CD4-positive, alpha-beta T cell (primary cell): ENCODE results near the gene GRM5. TPM values are rescaled to one million over a fixed set of nuclear protein-coding genes. Genes with fewer than 3 reads are reported as not detected.
"Not testable (repeated sequence)": the region's sequence is repeated elsewhere in the genome, so short reads cannot be mapped to it uniquely, and the experiment has no call there.

Experiments used
- ATAC-seq: fragments of 200-7000 bp; cut with Tn5 transposase; one replicate; pipeline ENCODE4 v1.10.0; 2022; ENCODE audit warnings: mild to moderate bottlenecking; ENCODE audit not compliant: poor library complexity
- CTCF ChIA-PET: fragments of 350-600 bp; sonication (Branson Sonifier 250); formaldehyde crosslinking; loops from one replicate; lab custom pipeline; 2021; ENCODE audit warnings: antibody characterized with exemption, inconsistent platforms; lab: Charles Lee
- POLR2A ChIA-PET: fragments of 350-600 bp; sonication (Branson Sonifier 250); formaldehyde crosslinking; loops from one replicate; lab custom pipeline; 2021; ENCODE audit warnings: antibody characterized with exemption, inconsistent platforms; lab: Charles Lee
- DNase-seq, 14 experiments: peaks; one replicate each; pipeline ENCODE4 v3.0.0-alpha.2; 2013 to 2020; ENCODE audit warnings: mixed read lengths in 2 of 14
- H3K27ac ChIP-seq, 2 donors: one replicate each; pipeline versions ENCODE4 v1.5.1 to v1.7.0; 2013; ENCODE audit warnings: low read length in 2 of 2, low read depth in 1 of 2, mild to moderate bottlenecking in 1 of 2
- H3K27me3 ChIP-seq, 2 experiments: 1 replicate in 1 of 2; 2 replicates in 1 of 2; pipeline versions ENCODE4 v1.6.1 to v1.7.0; 2013; ENCODE audit warnings: low read length in 2 of 2, control low read depth in 1 of 2, mild to moderate bottlenecking in 1 of 2, moderate library complexity in 1 of 2; ENCODE audit not compliant: insufficient read depth in 2 of 2, control insufficient read depth in 1 of 2
- H3K36me3 ChIP-seq: one replicate; pipeline ENCODE4 v1.6.1; 2013; ENCODE audit warnings: low read length, control low read depth; ENCODE audit not compliant: insufficient read depth
- H3K4me1 ChIP-seq: one replicate; pipeline ENCODE4 v1.6.1; 2013; ENCODE audit warnings: low read length, control low read depth; ENCODE audit not compliant: insufficient read depth
- H3K4me3 ChIP-seq: one replicate; pipeline ENCODE4 v1.5.1; 2013; ENCODE audit warnings: mild to moderate bottlenecking, low read length, moderate library complexity
- H3K9me3 ChIP-seq, 2 experiments: 1 replicate in 1 of 2; 2 replicates in 1 of 2; pipeline versions ENCODE4 v1.6.1 to v1.7.0; 2013; ENCODE audit warnings: low read length in 2 of 2, mild to moderate bottlenecking in 2 of 2, control low read depth in 1 of 2, moderate library complexity in 1 of 2; ENCODE audit not compliant: control insufficient read depth in 1 of 2, insufficient read depth in 1 of 2
- H3K27ac Mint-ChIP-seq: one replicate; pipeline ENCODE4 v1.8.0; 2020; ENCODE audit warnings: mixed read lengths
- H3K27me3 Mint-ChIP-seq: one replicate; pipeline ENCODE4 v1.8.0; 2021; ENCODE audit warnings: mixed read lengths
- H3K36me3 Mint-ChIP-seq: one replicate; pipeline ENCODE4 v1.8.0; 2021; ENCODE audit warnings: low read depth, mixed read lengths
- H3K4me1 Mint-ChIP-seq: one replicate; pipeline ENCODE4 v1.8.0; 2021; ENCODE audit warnings: low read depth, mixed read lengths
- H3K4me3 Mint-ChIP-seq: one replicate; pipeline ENCODE4 v1.8.0; 2020; ENCODE audit warnings: mild to moderate bottlenecking, mixed read lengths
- H3K9me3 Mint-ChIP-seq: one replicate; pipeline ENCODE4 v1.8.0; 2020; ENCODE audit warnings: mixed read lengths
- intact Hi-C, 2 experiments: fragments of 100-400 bp; cut with DNase I in 1 of 2; cut with micrococcal nuclease in 1 of 2; formaldehyde crosslinking; loops; one replicate each; pipeline versions ENCODE4 v1.15.1 to v1.9.0; 2023 to 2025; cut with DNase I, micrococcal nuclease
- total RNA-seq, 174 experiments: library from RNA in 2 of 174; stranded (reverse) in 2 of 174; gene quantifications; one replicate each; pipeline ENCODE4 v1.2.3 and lab custom pipeline; 2021 to 2026
- TF ChIP-seq, protein P1 (sequence below): fragments of 200-600 bp; IDR thresholded peaks from one replicate; pipeline ENCODE4 v1.8.0; 2022; ENCODE audit warnings: antibody characterized with exemption, mild to moderate bottlenecking

GRM5 gene
- total RNA-seq, 2 experiments from 2014 or later: not detected

DNA sequence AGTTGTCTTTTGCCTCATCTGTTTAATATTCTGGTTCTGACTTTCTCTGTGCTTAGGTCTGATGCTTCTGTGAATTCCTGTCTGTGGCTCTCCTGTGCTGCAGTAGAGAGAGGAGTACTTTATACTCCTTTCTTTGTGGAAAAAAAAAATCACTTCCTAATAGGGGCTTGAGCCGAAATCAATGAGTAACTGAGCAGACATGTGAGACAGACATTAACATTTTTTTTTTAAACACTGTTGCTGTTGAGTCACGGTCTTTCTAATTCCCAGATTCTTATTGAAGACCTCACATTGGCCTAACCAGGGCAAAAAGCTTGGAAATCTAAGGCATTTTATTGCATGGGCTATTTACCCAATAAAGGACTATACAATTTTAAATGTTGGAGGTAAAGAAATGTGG lies 86.1 kb downstream of the GRM5 start:
- Mint-ChIP-seq H3K36me3 (no peaks in the 10 kb centered on the region), H3K4me3 (no peak overlapping the region), H3K9me3 (no peaks in the 10 kb centered on the region), H3K27me3 (no peaks in the 10 kb centered on the region), H3K27ac (no peak overlapping the region), H3K4me1 (no peaks in the 10 kb centered on the region)
- POLR2A ChIA-PET: no interaction called here
- intact Hi-C loops: no loop called here
- no peak overlapping the region for H3K27ac ChIP-seq
- TF ChIP-seq, protein P1, sequence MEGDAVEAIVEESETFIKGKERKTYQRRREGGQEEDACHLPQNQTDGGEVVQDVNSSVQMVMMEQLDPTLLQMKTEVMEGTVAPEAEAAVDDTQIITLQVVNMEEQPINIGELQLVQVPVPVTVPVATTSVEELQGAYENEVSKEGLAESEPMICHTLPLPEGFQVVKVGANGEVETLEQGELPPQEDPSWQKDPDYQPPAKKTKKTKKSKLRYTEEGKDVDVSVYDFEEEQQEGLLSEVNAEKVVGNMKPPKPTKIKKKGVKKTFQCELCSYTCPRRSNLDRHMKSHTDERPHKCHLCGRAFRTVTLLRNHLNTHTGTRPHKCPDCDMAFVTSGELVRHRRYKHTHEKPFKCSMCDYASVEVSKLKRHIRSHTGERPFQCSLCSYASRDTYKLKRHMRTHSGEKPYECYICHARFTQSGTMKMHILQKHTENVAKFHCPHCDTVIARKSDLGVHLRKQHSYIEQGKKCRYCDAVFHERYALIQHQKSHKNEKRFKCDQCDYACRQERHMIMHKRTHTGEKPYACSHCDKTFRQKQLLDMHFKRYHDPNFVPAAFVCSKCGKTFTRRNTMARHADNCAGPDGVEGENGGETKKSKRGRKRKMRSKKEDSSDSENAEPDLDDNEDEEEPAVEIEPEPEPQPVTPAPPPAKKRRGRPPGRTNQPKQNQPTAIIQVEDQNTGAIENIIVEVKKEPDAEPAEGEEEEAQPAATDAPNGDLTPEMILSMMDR: no peak
- no peaks in the 10 kb centered on the region for H3K27me3 ChIP-seq
- no peaks in the 10 kb centered on the region for H3K9me3 ChIP-seq
- H3K4me1 ChIP-seq: no peaks in the 10 kb centered on the region
- DNase-seq (no peak), ATAC-seq (no peak)
- H3K36me3 ChIP-seq: no peaks in the 10 kb centered on the region
- CTCF ChIA-PET: no interaction called here
- no peak overlapping the region for H3K4me3 ChIP-seq

DNA sequence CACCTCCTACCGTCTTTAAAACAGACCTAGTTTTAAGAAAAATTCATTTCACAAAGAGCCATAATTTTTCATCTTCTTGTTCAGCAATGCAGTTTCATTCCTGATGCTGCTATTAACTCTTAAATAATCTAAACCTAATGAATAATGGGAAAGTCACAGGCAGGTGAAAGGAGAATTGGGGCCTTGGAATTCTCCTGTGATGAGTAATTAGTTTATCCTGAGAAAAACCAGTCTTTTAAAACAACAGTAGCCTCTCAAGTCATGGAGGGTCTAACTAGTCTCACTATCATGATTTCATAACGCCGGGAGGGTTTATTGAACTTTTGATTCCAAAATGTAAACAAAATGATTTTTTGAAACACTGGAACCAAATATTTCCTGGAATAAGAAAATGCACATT lies 86.8 kb downstream of the GRM5 start:
- H3K27ac Mint-ChIP-seq, POLR2A ChIA-PET, H3K27ac ChIP-seq, H3K4me3 ChIP-seq, H3K9me3 ChIP-seq, H3K4me1 Mint-ChIP-seq, intact Hi-C loops, H3K4me3 Mint-ChIP-seq, H3K9me3 Mint-ChIP-seq, DNase-seq, H3K36me3 ChIP-seq, CTCF ChIA-PET, H3K36me3 Mint-ChIP-seq, H3K27me3 ChIP-seq, H3K4me1 ChIP-seq, H3K27me3 Mint-ChIP-seq, ATAC-seq: not testable (repeated sequence)

DNA sequence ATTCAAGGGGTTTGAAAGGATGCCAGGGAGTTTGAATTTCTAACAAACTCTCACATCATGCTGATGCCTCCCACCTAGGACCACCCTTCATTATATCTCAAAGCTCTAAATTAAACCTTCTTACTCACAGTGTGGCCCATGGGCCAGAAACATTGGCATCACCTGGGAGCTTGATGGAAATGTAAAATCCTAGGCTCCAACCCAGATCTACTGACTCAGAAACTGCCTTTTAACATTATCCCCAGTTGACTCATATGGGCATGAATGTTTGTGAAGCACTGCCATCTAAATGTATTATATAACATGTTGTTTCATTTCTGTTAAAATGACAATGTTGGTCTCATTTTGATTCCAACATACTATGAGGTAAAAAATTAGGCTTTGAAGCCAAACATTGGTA lies 90.3 kb downstream of the GRM5 start:
- H3K27me3 ChIP-seq, H3K4me3 ChIP-seq, H3K36me3 ChIP-seq, H3K4me3 Mint-ChIP-seq, intact Hi-C loops, CTCF ChIA-PET, DNase-seq, H3K27me3 Mint-ChIP-seq, H3K9me3 ChIP-seq, H3K4me1 Mint-ChIP-seq, ATAC-seq, H3K27ac ChIP-seq, H3K27ac Mint-ChIP-seq, H3K4me1 ChIP-seq, POLR2A ChIA-PET, H3K9me3 Mint-ChIP-seq, H3K36me3 Mint-ChIP-seq: not testable (repeated sequence)

DNA sequence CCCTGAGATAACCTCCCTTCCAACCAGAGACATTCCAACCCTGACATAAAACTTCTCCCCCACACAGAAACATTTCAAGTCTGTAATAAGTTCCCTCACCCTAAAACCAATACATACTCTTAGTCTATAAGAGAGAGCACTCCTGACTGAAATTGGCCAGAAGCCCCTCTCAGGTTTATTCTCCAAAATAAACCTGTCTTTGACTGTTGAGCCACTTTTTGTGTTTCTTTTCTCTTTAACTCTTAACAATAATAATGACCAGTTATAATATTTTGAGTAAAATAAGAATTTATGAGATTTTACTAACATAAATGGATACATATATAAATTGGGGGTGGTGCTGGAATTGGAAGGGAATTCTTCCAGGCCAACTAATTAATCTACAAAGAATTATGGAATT lies 93.6 kb downstream of the GRM5 start:
- Mint-ChIP-seq H3K36me3 (no peaks in the 10 kb centered on the region), H3K4me3 (no peak overlapping the region), H3K27me3 (no peaks in the 10 kb centered on the region)

DNA sequence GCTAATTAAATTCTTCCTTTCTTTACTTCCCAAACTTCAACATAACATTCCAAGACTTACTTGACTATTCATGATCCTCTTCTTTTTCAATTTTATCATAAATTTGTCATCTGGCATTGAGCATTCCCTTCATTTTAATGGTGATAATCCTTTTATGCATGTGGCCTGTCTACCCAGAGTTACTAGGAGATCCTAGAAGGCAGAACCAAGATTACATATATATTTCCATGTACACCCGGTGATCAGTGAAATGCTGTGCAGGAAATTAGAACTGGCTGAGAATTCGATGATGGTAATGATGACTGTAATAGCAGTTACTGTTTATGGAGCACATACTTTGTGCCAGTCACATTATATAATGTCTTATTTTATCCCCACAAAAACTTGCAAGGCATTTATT lies 104.2 kb downstream of the GRM5 start:
- H3K27ac Mint-ChIP-seq, H3K9me3 Mint-ChIP-seq, DNase-seq, CTCF ChIA-PET, H3K4me1 ChIP-seq, ATAC-seq, H3K4me1 Mint-ChIP-seq, H3K36me3 ChIP-seq, H3K4me3 Mint-ChIP-seq, intact Hi-C loops, H3K27me3 Mint-ChIP-seq, H3K27ac ChIP-seq, POLR2A ChIA-PET, H3K27me3 ChIP-seq, H3K9me3 ChIP-seq, H3K36me3 Mint-ChIP-seq, H3K4me3 ChIP-seq: not testable (repeated sequence)

More for the DNA sequence above, 93.6 kb downstream of the GRM5 start:
- TF ChIP-seq, protein P1: no peak
- Histone ChIP-seq H3K4me3 (no peak overlapping the region), H3K36me3 (no peaks in the 10 kb centered on the region), H3K27me3 (no peaks in the 10 kb centered on the region), H3K27ac (no peak overlapping the region), H3K4me1 (no peaks in the 10 kb centered on the region), H3K9me3 (no peaks in the 10 kb centered on the region)
- no peak overlapping the region for H3K27ac Mint-ChIP-seq
- DNase-seq: no peak
- CTCF ChIA-PET: no interaction called here
- H3K4me1 Mint-ChIP-seq: no peaks in the 10 kb centered on the region
- H3K9me3 Mint-ChIP-seq: no peaks in the 10 kb centered on the region
- intact Hi-C loops: no loop called here
- POLR2A ChIA-PET: no interaction called here
- no peak for ATAC-seq

DNA sequence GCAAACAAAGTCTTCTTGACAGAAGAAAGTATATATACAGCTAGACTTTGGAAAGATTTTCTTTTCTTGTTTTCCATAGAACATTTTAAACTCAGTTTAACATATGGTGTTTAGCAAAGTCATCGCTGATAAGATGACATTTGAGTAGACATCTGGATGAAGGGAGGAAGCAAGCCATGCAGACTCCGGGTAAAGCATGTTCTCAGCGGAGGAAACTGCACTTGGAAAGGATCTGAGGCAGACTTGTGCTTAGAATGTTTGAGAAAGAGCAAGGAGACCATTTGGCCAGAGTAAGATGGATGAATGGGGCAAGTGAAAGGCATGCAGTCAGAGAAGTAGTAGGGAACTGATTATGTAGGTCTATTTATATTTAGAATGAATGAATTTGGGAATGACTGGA lies 105.9 kb downstream of the GRM5 start:
- H3K4me1 ChIP-seq, H3K9me3 ChIP-seq, H3K4me3 Mint-ChIP-seq, H3K36me3 ChIP-seq, H3K27me3 ChIP-seq, H3K4me3 ChIP-seq, H3K27me3 Mint-ChIP-seq, H3K4me1 Mint-ChIP-seq, ATAC-seq, H3K27ac ChIP-seq, H3K9me3 Mint-ChIP-seq, CTCF ChIA-PET, POLR2A ChIA-PET, DNase-seq, H3K36me3 Mint-ChIP-seq, H3K27ac Mint-ChIP-seq, intact Hi-C loops: not testable (repeated sequence)
